GM04503 (cell line): ENCODE data around the gene BAIAP2L1.
A peak's percentile ranks its signal among the peaks of the same experiment; 100 is the strongest.
"Not testable (repeated sequence)": the region's sequence is repeated elsewhere in the genome, so short reads cannot be mapped to it uniquely, and the experiment has no call there.

Source experiments
- DNase-seq: peaks from one replicate; pipeline ENCODE4 v3.0.0-alpha.2; 2012; ENCODE audit warnings: low read depth

Gene BAIAP2L1, protein sequence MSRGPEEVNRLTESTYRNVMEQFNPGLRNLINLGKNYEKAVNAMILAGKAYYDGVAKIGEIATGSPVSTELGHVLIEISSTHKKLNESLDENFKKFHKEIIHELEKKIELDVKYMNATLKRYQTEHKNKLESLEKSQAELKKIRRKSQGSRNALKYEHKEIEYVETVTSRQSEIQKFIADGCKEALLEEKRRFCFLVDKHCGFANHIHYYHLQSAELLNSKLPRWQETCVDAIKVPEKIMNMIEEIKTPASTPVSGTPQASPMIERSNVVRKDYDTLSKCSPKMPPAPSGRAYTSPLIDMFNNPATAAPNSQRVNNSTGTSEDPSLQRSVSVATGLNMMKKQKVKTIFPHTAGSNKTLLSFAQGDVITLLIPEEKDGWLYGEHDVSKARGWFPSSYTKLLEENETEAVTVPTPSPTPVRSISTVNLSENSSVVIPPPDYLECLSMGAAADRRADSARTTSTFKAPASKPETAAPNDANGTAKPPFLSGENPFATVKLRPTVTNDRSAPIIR

GRCh38 chr7:98400542-98401340 lies at the start of gene BAIAP2L1:
Gene BAIAP2L1, minus strand, starts transcription at chr7:98401090. Its CDS starts 238 bp downstream, at chr7:98400852.
- no peak for DNase-seq

GRCh38 chr7:98448766-98449165 lies 47.9 kb upstream of the BAIAP2L1 start:
- no peak for DNase-seq

DNA sequence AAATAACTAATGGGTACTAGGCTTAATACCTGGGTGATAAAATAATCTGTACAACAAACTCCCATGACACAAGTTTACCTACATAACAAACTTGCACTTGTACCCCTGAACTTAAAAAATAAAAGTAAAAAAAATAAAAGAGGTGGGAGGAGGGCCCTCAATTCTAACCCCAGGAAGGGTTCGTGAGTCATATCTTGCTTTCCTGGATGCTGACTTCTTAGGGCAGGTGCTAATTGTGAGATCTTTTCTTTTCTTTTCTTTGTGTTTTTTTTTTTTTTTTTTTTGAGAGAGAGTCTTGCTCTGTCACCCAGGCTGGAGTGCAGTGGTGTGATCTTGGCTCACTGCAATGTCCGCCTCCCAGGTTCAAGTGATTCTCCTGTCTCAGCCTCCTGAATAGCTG lies 40.1 kb upstream of the BAIAP2L1 start:
- not testable (repeated sequence) for DNase-seq

- no peak for DNase-seq
Observed at GRCh38 chr7:98439484-98439883, 38.6 kb upstream of the BAIAP2L1 start.

GRCh38 chr7:98434087-98434486 lies 33.2 kb upstream of the BAIAP2L1 start:
- no peak for DNase-seq

GRCh38 chr7:98429799-98430198 lies 28.9 kb upstream of the BAIAP2L1 start:
- no peak for DNase-seq

GRCh38 chr7:98423043-98423442 lies 22.2 kb upstream of the BAIAP2L1 start:
- no peak for DNase-seq

DNA sequence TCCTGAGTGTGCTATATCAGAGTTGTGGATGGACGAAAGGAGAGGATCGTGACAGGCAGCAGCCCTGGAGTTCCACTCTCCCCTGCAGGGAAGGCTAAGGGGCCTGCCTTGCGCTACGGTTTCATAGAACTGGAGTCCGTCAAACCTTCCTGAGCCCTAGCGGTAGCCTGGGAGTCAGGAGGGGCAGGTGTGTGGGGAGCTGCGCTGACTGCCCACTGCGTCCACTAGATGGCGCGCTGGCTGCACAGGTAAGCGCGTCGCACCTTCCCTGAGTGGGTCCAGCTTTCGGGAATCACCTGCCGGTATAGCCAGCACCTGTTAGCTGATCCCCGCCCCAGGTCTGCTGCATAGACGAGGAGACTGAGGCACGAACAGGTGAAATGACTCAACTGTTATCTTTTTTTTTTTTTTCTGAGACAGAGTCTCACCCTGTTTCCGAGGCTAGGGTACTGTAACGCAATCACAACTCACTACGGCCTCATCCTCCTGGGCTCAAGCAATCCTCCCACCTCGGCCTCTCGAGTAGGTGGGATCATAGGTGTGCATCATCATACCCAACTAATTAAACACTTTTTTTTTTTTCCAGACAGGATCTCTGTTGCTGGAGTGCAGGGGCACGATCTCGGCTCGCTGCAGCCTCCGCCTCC lies 20.2 kb upstream of the BAIAP2L1 start:
- no peak for DNase-seq

DNA sequence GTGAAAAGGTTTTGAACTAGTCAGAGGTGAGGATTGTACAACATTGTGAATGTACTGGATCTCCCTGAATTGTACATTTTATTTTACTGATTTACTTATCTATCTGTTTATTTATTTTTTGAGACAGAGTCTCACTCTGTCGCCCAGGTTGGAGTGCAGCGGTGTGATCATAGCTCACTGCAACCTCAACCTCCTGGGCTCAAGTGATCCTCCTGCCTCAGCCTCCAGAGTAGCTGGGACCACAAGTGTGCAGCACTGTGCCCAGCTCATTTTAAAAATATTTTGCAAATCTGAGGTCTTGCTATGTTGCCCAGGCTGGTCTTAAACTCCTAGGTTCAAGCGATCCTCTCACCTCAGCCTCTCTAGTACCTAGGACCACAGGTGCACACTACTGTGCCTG lies 19.1 kb upstream of the BAIAP2L1 start:
- not testable (repeated sequence) for DNase-seq

GRCh38 chr7:98419316-98419691 lies 18.4 kb upstream of the BAIAP2L1 start:
- DNase-seq, result not testable (repeated sequence)

DNA sequence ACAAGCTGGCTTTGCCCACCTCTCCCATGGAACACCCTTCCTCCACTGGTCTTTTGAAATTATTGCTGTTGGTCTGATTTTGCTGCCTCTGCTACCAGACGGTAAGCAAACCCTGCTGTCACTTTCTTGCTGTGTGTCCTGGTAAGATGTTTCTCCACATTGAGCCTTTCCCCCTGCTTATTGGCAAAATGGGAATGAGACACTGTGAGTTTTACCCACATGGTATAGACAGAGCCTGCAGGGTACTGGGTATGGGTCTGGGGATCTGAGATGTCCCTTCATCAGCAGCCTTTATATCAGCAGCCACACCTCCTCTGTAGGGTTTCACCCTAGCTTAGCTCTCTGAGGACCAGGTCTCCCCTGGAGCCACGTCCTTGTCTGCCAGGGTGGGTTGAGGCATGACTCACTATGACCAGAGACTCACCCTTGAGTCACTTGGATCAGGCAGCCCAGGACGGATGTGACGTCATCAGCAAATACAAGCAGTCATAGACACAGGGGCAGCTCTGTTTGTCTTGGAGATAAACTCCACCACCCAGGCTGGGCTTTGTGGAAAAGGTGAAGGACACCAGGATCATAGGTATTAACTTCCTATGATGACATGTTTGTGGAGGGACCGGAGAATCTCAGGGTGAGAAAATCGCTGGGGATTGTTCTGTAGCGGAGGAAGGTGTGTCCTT lies 17.9 kb upstream of the BAIAP2L1 start:
- peak; percentile 83 for DNase-seq

DNA sequence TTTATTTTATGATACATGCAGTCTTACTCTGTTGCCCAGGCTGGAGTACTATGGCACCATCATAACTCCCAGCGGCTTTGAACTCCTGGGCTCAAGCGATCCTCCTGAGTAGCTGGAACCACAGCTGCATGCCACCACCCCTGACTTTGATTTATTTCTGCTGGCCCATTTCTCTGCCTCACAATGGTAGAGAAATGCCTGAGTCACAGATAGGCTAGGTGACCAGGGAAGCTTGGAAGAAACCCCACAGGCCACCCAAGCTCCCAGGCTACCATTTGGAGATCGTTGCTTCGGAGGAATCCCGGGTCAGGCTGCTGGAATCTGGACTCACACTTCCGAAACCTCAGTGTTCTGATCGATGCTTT lies 17.4 kb upstream of the BAIAP2L1 start:
- DNase-seq, result no peak

- DNase-seq, result not testable (repeated sequence)
Observed at GRCh38 chr7:98417604-98418270, 16.8 kb upstream of the BAIAP2L1 start.

- DNase-seq, result no peak
Observed at GRCh38 chr7:98414205-98414900, 13.5 kb upstream of the BAIAP2L1 start.

DNA sequence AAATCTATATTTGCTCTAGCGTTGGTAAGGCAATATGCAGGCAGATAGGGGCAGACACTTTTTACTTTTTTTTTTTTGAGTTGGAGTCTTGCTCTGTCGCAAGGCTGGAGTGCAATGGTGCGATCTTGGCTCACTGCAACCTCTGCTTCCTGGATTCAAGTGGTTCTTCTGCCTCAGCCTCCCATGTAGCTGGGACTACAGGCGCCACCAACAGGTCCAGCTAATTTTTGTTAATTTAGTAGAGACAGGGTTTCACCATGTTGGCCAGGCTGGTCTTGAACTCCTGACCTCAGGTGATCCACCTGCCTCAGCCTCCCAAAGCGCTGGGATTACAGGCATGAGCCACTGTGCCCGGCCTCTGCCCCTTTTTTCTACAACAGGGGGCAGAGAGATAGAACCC lies 12.8 kb upstream of the BAIAP2L1 start:
- not testable (repeated sequence) for DNase-seq

GRCh38 chr7:98409843-98410242 lies 9.0 kb upstream of the BAIAP2L1 start:
- DNase-seq, result no peak

GRCh38 chr7:98408146-98408545 lies 7.3 kb upstream of the BAIAP2L1 start:
- DNase-seq, result not testable (repeated sequence)

- no peak for DNase-seq
Observed at GRCh38 chr7:98406827-98407226, 5.9 kb upstream of the BAIAP2L1 start.

- no peak for DNase-seq
Observed at GRCh38 chr7:98404840-98405239, 4.0 kb upstream of the BAIAP2L1 start.

DNA sequence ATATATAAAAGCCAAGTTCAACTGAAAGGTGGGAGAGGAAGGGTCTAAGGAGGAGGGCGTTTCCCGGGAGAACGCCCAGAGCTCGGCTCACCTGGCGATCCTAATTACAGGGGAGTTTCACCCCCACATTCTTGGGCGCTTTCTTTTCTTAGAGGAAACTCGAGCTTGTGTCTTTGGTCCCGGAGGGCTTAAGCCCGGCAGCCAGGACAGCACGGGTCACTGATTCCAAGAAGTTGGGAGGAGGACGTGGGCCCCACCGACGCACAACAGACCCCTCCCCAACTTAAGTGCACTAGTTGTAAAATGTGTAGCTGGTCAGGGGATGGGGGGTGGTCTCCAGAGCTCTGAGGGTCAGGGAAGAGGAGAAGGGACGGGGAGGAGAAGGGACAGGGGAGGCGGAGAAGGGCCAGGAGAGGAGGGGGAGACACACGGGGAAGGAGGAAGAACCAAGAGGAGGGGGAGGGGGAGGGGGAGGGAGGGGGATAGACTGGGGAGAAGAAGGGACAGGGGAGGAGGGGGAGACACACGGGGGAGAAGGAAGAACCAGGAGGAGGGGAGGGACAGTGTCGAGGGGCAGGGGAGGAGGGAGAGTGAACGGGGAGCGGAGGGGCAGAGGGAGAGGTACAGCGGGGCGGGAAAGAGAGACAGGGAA lies 874 bp downstream of the BAIAP2L1 start:
- no peak for DNase-seq
